Left lung (tissue), 10 donors: ENCODE measurements around the gene TBC1D9. TPM values are rescaled to one million over a fixed set of nuclear protein-coding genes. Genes with fewer than 3 reads are reported as not detected.
A peak's percentile ranks its signal among the peaks of the same experiment; 100 is the strongest.

Experiments
- ATAC-seq: fragments of 200-7000 bp; cut with Tn5 transposase; one replicate; pipeline ENCODE4 v1.9.1; 2020; ENCODE audit warnings: moderate library complexity
- DNase-seq, 4 donors: peaks; one replicate each; pipeline ENCODE4 v3.0.0-alpha.2; 2013 to 2020
- H3K27ac ChIP-seq, 2 donors: fragments of 200-600 bp; sonication (generic) in 1 of 2; one replicate each; pipeline versions ENCODE4 v1.5.0 to v1.8.0; 2020 to 2021
- H3K27me3 ChIP-seq, 2 donors: fragments of 200-600 bp; sonication (generic) in 1 of 2; one replicate each; pipeline versions ENCODE4 v1.5.0 to v1.8.0; 2020 to 2021
- H3K36me3 ChIP-seq, 2 donors: fragments of 200-600 bp; sonication (generic) in 1 of 2; one replicate each; pipeline versions ENCODE4 v1.5.0 to v1.8.0; 2020 to 2021
- H3K4me1 ChIP-seq, 2 donors: fragments of 200-600 bp; one replicate each; pipeline ENCODE4 v1.8.0; 2021
- H3K4me3 ChIP-seq, 2 donors: fragments of 200-600 bp; sonication (generic) in 1 of 2; one replicate each; pipeline versions ENCODE4 v1.5.0 to v1.8.0; 2020 to 2021; ENCODE audit warnings: mild to moderate bottlenecking in 1 of 2
- H3K9me3 ChIP-seq, 2 donors: fragments of 200-600 bp; sonication (generic) in 1 of 2; one replicate each; pipeline versions ENCODE4 v1.5.0 to v1.8.0; 2020 to 2021
- intact Hi-C, 2 donors: fragments of 100-400 bp; cut with DNase I; formaldehyde crosslinking; loops; one replicate each; pipeline versions ENCODE4 v1.11.2 to v1.14.2; 2022
- polyA plus RNA-seq, 6 donors: library from polyadenylated mRNA; unstranded; fragments of 120-200 nt; gene quantifications; one replicate each; pipeline ENCODE4 v1.2.1, GENCODE V29; 2013; ENCODE audit not compliant: insufficient read length in 6 of 6
- total RNA-seq, 2 donors: library from RNA; stranded (reverse); fragmentation: NEBNext Ultra II Directional; extraction: Animal tissue kit (Norgen Biotek cat#: 25700); gene quantifications; one replicate each; pipeline ENCODE4 v1.2.1, GENCODE V29; 2021
- TF ChIP-seq, protein P1 (sequence below), 2 donors: fragments of 200-600 bp; sonication (generic) in 1 of 2; IDR thresholded peaks; one replicate each; pipeline versions ENCODE4 v1.5.0 to v1.8.0; 2021; ENCODE audit warnings: antibody characterized with exemption in 2 of 2
- donor health status: DM: no; HTN: yes; CAD: no.
- donor health status: DM: no; HTN: no; CAD: no.

The TBC1D9 gene
- total and polyA plus RNA-seq, 8 donors: 27.7 to 35.7 (median 32.3) TPM

DNA sequence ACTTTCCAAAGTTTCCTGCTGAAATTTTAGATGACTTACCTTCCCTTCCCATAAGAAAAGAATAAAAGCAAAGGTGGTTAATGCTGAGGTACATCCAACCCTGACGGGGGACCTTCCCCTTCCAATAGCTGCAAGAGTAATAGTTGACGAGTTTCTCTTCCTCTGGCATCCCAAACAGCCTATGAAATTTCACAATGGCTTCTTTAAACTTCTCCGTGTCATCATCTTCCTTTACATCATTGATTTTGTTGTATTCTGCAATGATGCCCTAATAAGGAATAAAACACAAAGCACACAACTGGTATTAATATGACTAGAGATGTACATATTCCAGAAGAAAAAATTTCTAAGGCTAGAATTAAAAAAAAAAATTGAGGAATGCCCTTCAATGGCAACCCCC is 76.6 kb downstream of the TBC1D9 start:
- Histone ChIP-seq H3K36me3 (peaks cover 0 to 22% of the 10 kb centered on the region in 2 donors), H3K27me3 (no peaks in the 10 kb centered on the region), H3K4me3 (no peak overlapping the region), H3K4me1 (no peaks in the 10 kb centered on the region), H3K27ac (no peak overlapping the region), H3K9me3 (no peaks in the 10 kb centered on the region)
- ATAC-seq (no peak), DNase-seq (no peak)
- intact Hi-C loops: no loop called here
- TF ChIP-seq, protein P1, sequence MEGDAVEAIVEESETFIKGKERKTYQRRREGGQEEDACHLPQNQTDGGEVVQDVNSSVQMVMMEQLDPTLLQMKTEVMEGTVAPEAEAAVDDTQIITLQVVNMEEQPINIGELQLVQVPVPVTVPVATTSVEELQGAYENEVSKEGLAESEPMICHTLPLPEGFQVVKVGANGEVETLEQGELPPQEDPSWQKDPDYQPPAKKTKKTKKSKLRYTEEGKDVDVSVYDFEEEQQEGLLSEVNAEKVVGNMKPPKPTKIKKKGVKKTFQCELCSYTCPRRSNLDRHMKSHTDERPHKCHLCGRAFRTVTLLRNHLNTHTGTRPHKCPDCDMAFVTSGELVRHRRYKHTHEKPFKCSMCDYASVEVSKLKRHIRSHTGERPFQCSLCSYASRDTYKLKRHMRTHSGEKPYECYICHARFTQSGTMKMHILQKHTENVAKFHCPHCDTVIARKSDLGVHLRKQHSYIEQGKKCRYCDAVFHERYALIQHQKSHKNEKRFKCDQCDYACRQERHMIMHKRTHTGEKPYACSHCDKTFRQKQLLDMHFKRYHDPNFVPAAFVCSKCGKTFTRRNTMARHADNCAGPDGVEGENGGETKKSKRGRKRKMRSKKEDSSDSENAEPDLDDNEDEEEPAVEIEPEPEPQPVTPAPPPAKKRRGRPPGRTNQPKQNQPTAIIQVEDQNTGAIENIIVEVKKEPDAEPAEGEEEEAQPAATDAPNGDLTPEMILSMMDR (IDR thresholded peaks at IDR 0.05): no peak

DNA sequence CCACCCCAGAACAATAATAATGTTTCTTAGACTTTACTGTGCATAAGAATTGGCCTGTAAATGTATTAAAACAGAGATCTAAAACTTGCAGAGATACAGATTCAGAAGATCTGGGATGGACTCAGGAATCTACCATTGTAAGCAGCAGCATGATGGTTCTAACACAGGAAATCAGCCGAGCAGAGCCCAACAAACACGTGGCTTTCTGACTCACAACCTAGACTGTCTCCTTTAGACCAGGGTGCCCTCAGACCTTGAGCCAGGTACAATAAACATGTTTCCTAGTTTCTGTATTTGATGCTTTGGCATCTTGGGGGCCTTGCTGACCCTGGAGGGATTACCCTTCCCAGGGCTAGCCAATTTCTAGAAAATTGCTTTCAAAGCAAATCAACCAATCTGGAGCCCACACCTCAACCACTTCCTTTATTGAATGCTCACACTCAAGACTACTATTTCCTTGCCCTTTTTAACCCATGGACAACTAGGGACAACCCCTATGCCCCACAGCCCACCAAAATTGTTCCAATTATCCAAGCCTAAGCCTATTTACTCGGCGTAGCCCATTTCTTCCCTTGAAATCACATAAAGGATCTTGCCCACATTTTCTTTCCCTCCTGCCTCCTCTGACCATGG is 80.5 kb downstream of the TBC1D9 start:
- intact Hi-C loops: no loop called here
- ATAC-seq (no peak), DNase-seq (no peak)
- Histone ChIP-seq H3K4me3 (no peak overlapping the region), H3K9me3 (no peaks in the 10 kb centered on the region), H3K27me3 (no peaks in the 10 kb centered on the region), H3K27ac (no peak overlapping the region), H3K36me3 (peaks cover 0 to 22% of the 10 kb centered on the region in 2 donors), H3K4me1 (no peaks in the 10 kb centered on the region)
- TF ChIP-seq, protein P1 (IDR thresholded peaks at IDR 0.05): no peak

DNA sequence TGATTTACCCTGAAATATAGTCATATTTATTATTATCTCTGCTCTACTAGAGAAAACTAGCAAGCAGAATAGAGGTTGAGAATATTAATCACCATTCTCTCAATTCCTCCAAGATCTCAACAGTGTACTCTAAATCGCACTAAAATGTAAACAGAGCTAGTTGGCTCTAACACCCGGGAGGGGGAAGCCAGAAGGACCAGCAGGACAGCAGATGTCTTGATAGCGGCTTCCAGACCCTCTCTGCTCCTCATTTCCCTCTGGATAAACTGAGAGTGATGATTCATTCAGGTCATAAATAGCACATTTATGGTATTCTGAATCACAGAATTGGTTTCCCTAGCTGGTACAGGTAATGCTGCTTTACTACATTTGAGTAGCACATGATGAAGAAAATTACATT is 82.5 kb downstream of the TBC1D9 start:
- ATAC-seq (no peak), DNase-seq (no peak)
- Histone ChIP-seq H3K4me3 (no peak overlapping the region), H3K9me3 (no peaks in the 10 kb centered on the region), H3K36me3 (peaks cover 0 to 39% of the 10 kb centered on the region in 2 donors), H3K4me1 (no peaks in the 10 kb centered on the region), H3K27me3 (no peaks in the 10 kb centered on the region), H3K27ac (no peak overlapping the region)
- intact Hi-C loops: no loop called here
- TF ChIP-seq, protein P1 (IDR thresholded peaks at IDR 0.05): no peak

DNA sequence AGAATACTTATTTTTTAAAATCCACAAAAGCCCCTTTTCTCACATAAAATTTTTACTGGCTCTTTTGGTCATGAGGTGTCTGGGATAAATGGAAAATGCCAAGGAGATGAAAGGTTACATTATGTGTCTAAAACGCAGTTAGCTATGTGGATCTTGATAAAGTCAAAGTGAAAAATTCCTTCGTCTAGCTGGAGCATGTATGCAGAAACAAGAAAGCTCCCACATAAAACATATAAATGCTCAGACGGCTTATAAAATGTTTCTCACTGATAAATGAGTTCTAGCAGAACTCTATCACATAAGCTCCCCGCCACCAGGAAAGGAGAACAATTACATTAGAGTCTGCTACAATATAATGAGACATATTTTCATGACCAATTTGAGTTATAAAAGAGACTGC is 83.8 kb downstream of the TBC1D9 start:
- ATAC-seq: no peak
- no peaks in the 10 kb centered on the region for H3K4me1 ChIP-seq
- no peaks in the 10 kb centered on the region for H3K9me3 ChIP-seq
- H3K36me3 ChIP-seq: peaks cover 0 to 46% of the 10 kb centered on the region in 2 donors
- no peaks in the 10 kb centered on the region for H3K27me3 ChIP-seq
- TF ChIP-seq, protein P1 (IDR thresholded peaks at IDR 0.05): no peak
- H3K27ac ChIP-seq: no peak overlapping the region
- H3K4me3 ChIP-seq: no peak overlapping the region
- no peak for DNase-seq
- intact Hi-C loops: no loop called here

DNA sequence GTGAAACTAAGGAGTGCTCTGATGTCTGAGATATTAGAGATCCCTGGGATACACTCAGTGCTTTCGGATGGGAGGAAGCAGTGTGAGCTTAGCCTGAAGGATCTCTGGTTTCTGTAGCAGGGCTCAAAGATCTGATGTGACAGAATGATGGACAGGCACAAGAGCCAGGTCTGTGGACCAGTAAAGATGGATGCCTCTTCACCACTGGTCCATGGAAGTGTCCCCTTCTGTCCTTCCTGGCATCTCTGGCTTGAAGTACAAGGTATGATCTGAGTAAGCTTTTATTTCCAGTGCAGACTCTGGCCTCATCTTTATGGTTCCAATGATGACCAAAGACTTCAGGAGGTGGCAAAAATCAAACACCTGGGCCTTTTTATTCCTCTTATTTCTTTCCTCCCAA is 88.1 kb downstream of the TBC1D9 start:
- TF ChIP-seq, protein P1 (IDR thresholded peaks at IDR 0.05): no peak
- H3K4me3 ChIP-seq: no peak overlapping the region
- H3K4me1 ChIP-seq: no peaks in the 10 kb centered on the region
- H3K27ac ChIP-seq: peak overlapping the region in 1 of 2 donors; percentile 34
- DNase-seq: no peak
- H3K9me3 ChIP-seq: no peaks in the 10 kb centered on the region
- no peak for ATAC-seq
- intact Hi-C loops: no loop called here
- peaks cover 0 to 31% of the 10 kb centered on the region in 2 donors for H3K36me3 ChIP-seq
- no peaks in the 10 kb centered on the region for H3K27me3 ChIP-seq
